ENCODE results near the gene RTN4RL2. TPM values are rescaled to one million over a fixed set of nuclear protein-coding genes. Genes with fewer than 3 reads are reported as not detected.
A peak's percentile ranks its signal among the peaks of the same experiment; 100 is the strongest.

RTN4RL2 gene
- total and polyA plus RNA-seq, 10 of the 15 experiments (the other 5 are each of a cell fraction or from before 2014, with no cell fraction given) = 0.14 to 1.1 (median 0.52) TPM; not detected in 4

DNA sequence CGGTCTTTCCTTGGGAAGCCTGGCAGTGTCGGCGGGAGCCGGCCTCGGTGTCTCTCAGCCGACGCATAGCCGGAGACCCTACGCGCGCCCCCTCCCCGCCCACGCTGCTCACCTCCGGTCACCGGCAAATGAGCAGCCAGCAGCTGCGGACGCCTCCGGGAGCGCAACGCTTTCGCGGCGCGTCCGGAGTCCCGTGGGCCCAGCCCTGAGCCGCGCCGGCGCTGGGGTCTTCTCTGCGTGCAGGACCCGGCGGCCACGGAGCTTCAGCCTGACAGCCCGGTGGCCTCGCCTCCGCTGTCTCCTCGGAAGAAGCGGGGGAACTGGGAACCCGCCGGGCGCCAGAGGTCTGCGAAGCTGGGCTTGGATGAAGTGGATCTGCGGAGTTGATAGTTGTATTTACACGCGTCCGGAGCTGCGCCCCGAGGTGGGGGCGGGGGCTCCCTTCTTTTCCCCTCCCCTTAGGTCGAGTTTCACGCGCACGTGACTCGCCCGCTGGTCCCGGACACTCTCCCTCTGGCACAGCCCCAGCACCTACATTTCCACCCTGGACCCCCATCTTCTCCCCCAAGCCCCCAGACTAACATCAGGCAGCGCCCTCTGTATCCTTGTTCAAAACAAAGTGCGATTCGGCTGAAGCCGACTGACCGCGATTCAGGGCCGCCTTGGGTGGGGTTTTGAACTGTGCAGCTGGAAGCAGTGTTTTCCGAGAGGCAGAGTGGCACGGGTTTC is 55.2 kb downstream of the RTN4RL2 start, which contains the start of gene SLC43A1 (continued):
- TF ChIP-seq ZNF622 (IDR thresholded peaks at IDR 0.05) = no peak
- TF ChIP-seq, protein P1, sequence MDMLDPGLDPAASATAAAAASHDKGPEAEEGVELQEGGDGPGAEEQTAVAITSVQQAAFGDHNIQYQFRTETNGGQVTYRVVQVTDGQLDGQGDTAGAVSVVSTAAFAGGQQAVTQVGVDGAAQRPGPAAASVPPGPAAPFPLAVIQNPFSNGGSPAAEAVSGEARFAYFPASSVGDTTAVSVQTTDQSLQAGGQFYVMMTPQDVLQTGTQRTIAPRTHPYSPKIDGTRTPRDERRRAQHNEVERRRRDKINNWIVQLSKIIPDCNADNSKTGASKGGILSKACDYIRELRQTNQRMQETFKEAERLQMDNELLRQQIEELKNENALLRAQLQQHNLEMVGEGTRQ (IDR thresholded peaks at IDR 0.05; ENCODE audit: borderline replicate concordance, low read depth, low read length) = peak; percentile 46
- peak; percentile 90 for TF ChIP-seq RAD51 (IDR thresholded peaks at IDR 0.05)
- TF ChIP-seq NR2F1 (conservative IDR thresholded peaks at IDR 0.05) = peak; percentile 42; the same call in 1 of the 2 replicates

DNA sequence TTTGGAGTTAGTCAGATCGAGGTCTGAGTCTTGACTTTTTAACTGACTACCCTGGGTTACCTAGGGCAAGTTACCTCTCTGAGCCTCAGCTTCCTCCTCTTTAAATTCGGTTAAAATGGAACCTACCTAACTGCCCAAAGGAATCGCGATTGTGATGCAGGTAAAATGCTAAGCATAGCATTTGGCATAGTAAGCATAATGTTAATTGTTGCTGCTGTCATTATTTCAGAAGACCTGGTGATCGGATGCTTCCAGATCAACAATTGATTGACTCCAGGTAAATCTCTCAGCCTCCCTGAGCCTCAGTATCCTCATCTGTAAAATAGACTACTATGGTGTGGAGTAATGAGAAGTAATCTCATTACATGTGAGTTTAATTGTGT is 55.7 kb downstream of the RTN4RL2 start:
- no TSS peak for BruUV-seq (replicated peaks)
- Histone ChIP-seq H3K9ac (ENCODE audit: control insufficient read depth, insufficient read depth, low read length) (peak overlapping the region; percentile 81), H3K27me3 (replicated peaks in 1 of 2; ENCODE audit: control insufficient read depth in 2 of 2, insufficient read depth in 2 of 2, low read length in 1 of 2) (no peaks in the 10 kb centered on the region), H3K4me1 (ENCODE audit: control insufficient read depth, insufficient read depth, low read length) (no peaks in the 10 kb centered on the region), H3K27ac (ENCODE audit: control insufficient read depth, insufficient read depth) (no peak overlapping the region; the same call in 1 of the 2 replicates), H3K79me2 (ENCODE audit: control insufficient read depth, insufficient read depth, low read length) (peaks cover 11% of the 10 kb centered on the region), H3K4me2 (ENCODE audit: control insufficient read depth, insufficient read depth) (peak overlapping the region; percentile 95), H3K4me3 (peak overlapping the region; percentile 90), H3K9me3 (replicated peaks; ENCODE audit: control insufficient read depth, insufficient read depth, low read length) (no peaks in the 10 kb centered on the region), H3K36me3 (ENCODE audit: control insufficient read depth in 2 of 2, insufficient read depth in 2 of 2, low read length in 1 of 2) (no peaks in the 10 kb centered on the region), H2AFZ (ENCODE audit: control insufficient read depth, low read depth, low read length) (peak overlapping the region; percentile 90), H4K20me1 (ENCODE audit: control insufficient read depth, insufficient read depth) (no peaks in the 10 kb centered on the region)
- CTCF ChIA-PET = interaction anchor here (0.7 to 10.6 kb wide), 10 partner anchors 9 to 170 kb away, joined by 3 to 158 read pairs (median 8); partner anchors contain the start of gene RTN4RL2
- TF ChIP-seq EZH2 (IDR thresholded peaks at IDR 0.05; ENCODE audit: borderline replicate concordance, control insufficient read depth, low read depth, low read length) (no peak), POLR2AphosphoS5 (IDR thresholded peaks at IDR 0.05; ENCODE audit: low read length) (no peak), MTA2 (IDR thresholded peaks at IDR 0.05; ENCODE audit: low read depth) (no peak), SMAD5 (IDR thresholded peaks at IDR 0.05; ENCODE audit: low read depth) (no peak), SPI1 (IDR thresholded peaks at IDR 0.05; ENCODE audit: borderline replicate concordance, insufficient read depth, low read depth, low read length) (no peak), CBFB (IDR thresholded peaks at IDR 0.05; ENCODE audit: low read depth) (no peak), MEF2B (IDR thresholded peaks at IDR 0.05; ENCODE audit: partially characterized antibody, poor library complexity, severe bottlenecking) (no peak), NRF1 (conservative IDR thresholded peaks at IDR 0.05; ENCODE audit: low read depth, low read length) (no peak)
- TF ChIP-seq, protein P1 (IDR thresholded peaks at IDR 0.05; ENCODE audit: borderline replicate concordance, low read depth, low read length) = no peak
- TF ChIP-seq, protein P2, sequence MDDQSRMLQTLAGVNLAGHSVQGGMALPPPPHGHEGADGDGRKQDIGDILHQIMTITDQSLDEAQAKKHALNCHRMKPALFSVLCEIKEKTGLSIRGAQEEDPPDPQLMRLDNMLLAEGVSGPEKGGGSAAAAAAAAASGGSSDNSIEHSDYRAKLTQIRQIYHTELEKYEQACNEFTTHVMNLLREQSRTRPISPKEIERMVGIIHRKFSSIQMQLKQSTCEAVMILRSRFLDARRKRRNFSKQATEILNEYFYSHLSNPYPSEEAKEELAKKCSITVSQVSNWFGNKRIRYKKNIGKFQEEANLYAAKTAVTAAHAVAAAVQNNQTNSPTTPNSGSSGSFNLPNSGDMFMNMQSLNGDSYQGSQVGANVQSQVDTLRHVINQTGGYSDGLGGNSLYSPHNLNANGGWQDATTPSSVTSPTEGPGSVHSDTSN (IDR thresholded peaks at IDR 0.05; ENCODE audit: insufficient replicate concordance, low read depth, low read length) = no peak
- FAIRE-seq (peak; percentile 38), ATAC-seq (no peak), DNase-seq (ENCODE audit: low read depth, low spot score) (no peak)
- SMC1A ChIA-PET (ENCODE audit: uncharacterized antibody, unreplicated experiment) = interaction anchor here (0.9 to 5.4 kb wide), 8 partner anchors 8 to 59 kb away, joined by 3 to 47 read pairs (median 5); no protein-coding TSS in a partner anchor
- 17% methylated on average over 5 of the region's 5 CpGs for WGBS (ENCODE audit: insufficient coverage, insufficient replicate concordance, low lambda C conversion rate, missing lambda C conversion rate)
- intact Hi-C loops (cut with micrococcal nuclease; ENCODE audit: unreplicated experiment) = no loop called here
- POLR2A ChIA-PET = interaction anchor here (1.0 to 1.6 kb wide), 3 partner anchors 22 to 196 kb away, joined by 3 to 4 read pairs (median 3); partner anchors contain the start of genes MED19 and TMX2
- in situ Hi-C loops (cut with MboI) = no loop called here
- RAD21 ChIA-PET (ENCODE audit: unreplicated experiment) = interaction anchor here (1.0 to 8.2 kb wide), 6 partner anchors 11 to 170 kb away, joined by 3 to 46 read pairs (median 6); no protein-coding TSS in a partner anchor

Measured in GM12878 (cell line).